HG03135 (cell line): ENCODE results near the gene GDPD2.
"Not testable (repeated sequence)": the region's sequence is repeated elsewhere in the genome, so short reads cannot be mapped to it uniquely, and the experiment has no call there.

Experiments
- ATAC-seq: cut with Tn5 transposase; IDR thresholded peaks from one replicate; pipeline ENCODE4 v1.9.1; 2021; ENCODE audit warnings: mild to moderate bottlenecking, moderate library complexity; ENCODE audit not compliant: unreplicated experiment

Gene GDPD2

GRCh38 chrX:70422851-70423341 is at the start of gene GDPD2:
Gene GDPD2 (plus strand): TSS chrX:70423314. CDS start chrX:70424985, 1,671 bp downstream.
- ATAC-seq: no peak

- no peak for ATAC-seq
Observed at GRCh38 chrX:70386235-70386634, 36.9 kb upstream of the GDPD2 start.

- no peak for ATAC-seq
Observed at GRCh38 chrX:70398899-70399298, 24.2 kb upstream of the GDPD2 start.

- ATAC-seq: not testable (repeated sequence)
Observed at GRCh38 chrX:70400181-70400580, 22.9 kb upstream of the GDPD2 start.

GRCh38 chrX:70402721-70403120 is 20.4 kb upstream of the GDPD2 start:
- no peak for ATAC-seq

- no peak for ATAC-seq
Observed at GRCh38 chrX:70405003-70405402, 18.1 kb upstream of the GDPD2 start.

- ATAC-seq: no peak
Observed at GRCh38 chrX:70410921-70411320, 12.2 kb upstream of the GDPD2 start.

GRCh38 chrX:70411475-70411874 is 11.6 kb upstream of the GDPD2 start:
- ATAC-seq: no peak

GRCh38 chrX:70421618-70422017 is 1.5 kb upstream of the GDPD2 start:
- no peak for ATAC-seq

- no peak for ATAC-seq
Observed at GRCh38 chrX:70423936-70424675, 992 bp downstream of the GDPD2 start.

GRCh38 chrX:70424801-70425200 is 1.7 kb downstream of the GDPD2 start:
- ATAC-seq: no peak

GRCh38 chrX:70426286-70427278 is 3.5 kb downstream of the GDPD2 start:
- ATAC-seq: no peak

- ATAC-seq: no peak
Observed at GRCh38 chrX:70427365-70427764, 4.3 kb downstream of the GDPD2 start.

GRCh38 chrX:70429759-70430158 is 6.6 kb downstream of the GDPD2 start:
- no peak for ATAC-seq

GRCh38 chrX:70432936-70433847 is 10.1 kb downstream of the GDPD2 start:
- no peak for ATAC-seq

- peak; percentile 63 for ATAC-seq
Observed at GRCh38 chrX:70433848-70434351, 10.8 kb downstream of the GDPD2 start.

GRCh38 chrX:70434352-70434866 is 11.3 kb downstream of the GDPD2 start:
- peak; percentile 54 for ATAC-seq

- no peak for ATAC-seq
Observed at GRCh38 chrX:70434914-70435586, 11.9 kb downstream of the GDPD2 start.

- no peak for ATAC-seq
Observed at GRCh38 chrX:70436343-70436742, 13.2 kb downstream of the GDPD2 start.

- ATAC-seq: no peak
Observed at GRCh38 chrX:70437011-70437410, 13.9 kb downstream of the GDPD2 start.
